ENCODE measurements around the gene AHDC1. TPM values are rescaled to one million over a fixed set of nuclear protein-coding genes. Genes with fewer than 3 reads are reported as not detected.
A peak's percentile ranks its signal among the peaks of the same experiment; 100 is the strongest.

AHDC1 gene
- total and polyA plus RNA-seq, 2 of the 13 experiments (the other 11 are each of a cell fraction or from before 2014, with no cell fraction given): 1.0 to 2.7 TPM

GRCh38 chr1:27568300-27569087 is 35.5 kb downstream of the AHDC1 start (continued):
- peak; percentile 57; the same call in 1 of the 2 replicates for TF ChIP-seq ZGPAT (CRISPR knock-in tag; IDR thresholded peaks at IDR 0.05)
- no peak for TF ChIP-seq STAT5B (CRISPR knock-in tag; IDR thresholded peaks at IDR 0.05)
- TF ChIP-seq BCL6 (CRISPR knock-in tag; IDR thresholded peaks at IDR 0.05): 0 out of 2 replicates have a peak, but pooled peaks have one; percentile 7
- peak; percentile 94 for TF ChIP-seq SP4 (CRISPR knock-in tag; IDR thresholded peaks at IDR 0.05)
- TF ChIP-seq ARID4A (CRISPR knock-in tag; IDR thresholded peaks at IDR 0.05; ENCODE audit: borderline replicate concordance): peak; percentile 56; the same call in 1 of the 2 replicates
- no peak for TF ChIP-seq ZNF530 (CRISPR knock-in tag; IDR thresholded peaks at IDR 0.05; ENCODE audit: low read depth)
- TF ChIP-seq, protein P1, sequence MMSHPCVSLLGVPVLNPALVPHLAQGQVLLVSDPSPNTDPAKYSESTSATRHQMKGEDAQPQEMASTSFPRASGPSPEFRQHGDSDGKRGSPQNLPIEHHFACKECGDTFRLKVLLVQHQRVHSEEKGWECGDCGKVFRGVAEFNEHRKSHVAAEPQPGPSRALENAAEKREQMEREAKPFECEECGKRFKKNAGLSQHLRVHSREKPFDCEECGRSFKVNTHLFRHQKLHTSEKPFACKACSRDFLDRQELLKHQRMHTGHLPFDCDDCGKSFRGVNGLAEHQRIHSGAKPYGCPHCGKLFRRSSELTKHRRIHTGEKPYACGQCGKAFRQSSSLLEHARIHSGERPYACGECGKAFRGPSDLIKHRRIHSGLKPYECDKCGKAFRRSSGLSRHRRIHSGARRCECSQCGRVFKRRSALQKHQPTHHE (CRISPR knock-in tag; IDR thresholded peaks at IDR 0.05; ENCODE audit: borderline replicate concordance): 0 out of 2 replicates have a peak, but pooled peaks have one; percentile 46
- TF ChIP-seq ZNF510 (CRISPR knock-in tag; IDR thresholded peaks at IDR 0.05; ENCODE audit: low read depth): 0 out of 2 replicates have a peak, but pooled peaks have one; percentile 52
- TF ChIP-seq, protein P2, sequence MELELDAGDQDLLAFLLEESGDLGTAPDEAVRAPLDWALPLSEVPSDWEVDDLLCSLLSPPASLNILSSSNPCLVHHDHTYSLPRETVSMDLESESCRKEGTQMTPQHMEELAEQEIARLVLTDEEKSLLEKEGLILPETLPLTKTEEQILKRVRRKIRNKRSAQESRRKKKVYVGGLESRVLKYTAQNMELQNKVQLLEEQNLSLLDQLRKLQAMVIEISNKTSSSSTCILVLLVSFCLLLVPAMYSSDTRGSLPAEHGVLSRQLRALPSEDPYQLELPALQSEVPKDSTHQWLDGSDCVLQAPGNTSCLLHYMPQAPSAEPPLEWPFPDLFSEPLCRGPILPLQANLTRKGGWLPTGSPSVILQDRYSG (CRISPR knock-in tag; IDR thresholded peaks at IDR 0.05): no peak
- TF ChIP-seq, protein P3, sequence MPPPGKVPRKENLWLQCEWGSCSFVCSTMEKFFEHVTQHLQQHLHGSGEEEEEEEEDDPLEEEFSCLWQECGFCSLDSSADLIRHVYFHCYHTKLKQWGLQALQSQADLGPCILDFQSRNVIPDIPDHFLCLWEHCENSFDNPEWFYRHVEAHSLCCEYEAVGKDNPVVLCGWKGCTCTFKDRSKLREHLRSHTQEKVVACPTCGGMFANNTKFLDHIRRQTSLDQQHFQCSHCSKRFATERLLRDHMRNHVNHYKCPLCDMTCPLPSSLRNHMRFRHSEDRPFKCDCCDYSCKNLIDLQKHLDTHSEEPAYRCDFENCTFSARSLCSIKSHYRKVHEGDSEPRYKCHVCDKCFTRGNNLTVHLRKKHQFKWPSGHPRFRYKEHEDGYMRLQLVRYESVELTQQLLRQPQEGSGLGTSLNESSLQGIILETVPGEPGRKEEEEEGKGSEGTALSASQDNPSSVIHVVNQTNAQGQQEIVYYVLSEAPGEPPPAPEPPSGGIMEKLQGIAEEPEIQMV (CRISPR knock-in tag; IDR thresholded peaks at IDR 0.05; ENCODE audit: low read depth): 0 out of 2 replicates have a peak, but pooled peaks have one; percentile 56
- TF ChIP-seq MEIS2 (CRISPR knock-in tag; IDR thresholded peaks at IDR 0.05): no peak
- no peak for TF ChIP-seq SIN3A (IDR thresholded peaks at IDR 0.05; ENCODE audit: borderline replicate concordance, low read depth, low read length)
- TF ChIP-seq PCBP1 (IDR thresholded peaks at IDR 0.05; ENCODE audit: borderline replicate concordance, low read depth, low read length): peak; percentile 40; the same call in 1 of the 2 replicates
- TF ChIP-seq LCORL (IDR thresholded peaks at IDR 0.05): no peak
- peak; percentile 72 for TF ChIP-seq LCORL (CRISPR knock-in tag; IDR thresholded peaks at IDR 0.05)
- TF ChIP-seq POGZ (CRISPR knock-in tag; IDR thresholded peaks at IDR 0.05): 0 out of 2 replicates have a peak, but pooled peaks have one; percentile 23
- no peak for TF ChIP-seq ZSCAN22 (CRISPR knock-in tag; IDR thresholded peaks at IDR 0.05)
- no peak for TF ChIP-seq NFIB (CRISPR knock-in tag; IDR thresholded peaks at IDR 0.05; ENCODE audit: borderline replicate concordance)
- TF ChIP-seq ZNF570 (CRISPR knock-in tag; IDR thresholded peaks at IDR 0.05; ENCODE audit: borderline replicate concordance): no peak
- TF ChIP-seq SALL1 (CRISPR knock-in tag; IDR thresholded peaks at IDR 0.05): peak; percentile 51

Data from HepG2 (cell line).